ENCODE measurements around the gene COPG2. TPM values are rescaled to one million over a fixed set of nuclear protein-coding genes. Genes with fewer than 3 reads are reported as not detected.

COPG2 gene
- total and polyA plus RNA-seq, 2 of the 8 experiments (the other 6 are each of a cell fraction or from before 2014, with no cell fraction given) = 50.3 to 53.1 TPM

DNA sequence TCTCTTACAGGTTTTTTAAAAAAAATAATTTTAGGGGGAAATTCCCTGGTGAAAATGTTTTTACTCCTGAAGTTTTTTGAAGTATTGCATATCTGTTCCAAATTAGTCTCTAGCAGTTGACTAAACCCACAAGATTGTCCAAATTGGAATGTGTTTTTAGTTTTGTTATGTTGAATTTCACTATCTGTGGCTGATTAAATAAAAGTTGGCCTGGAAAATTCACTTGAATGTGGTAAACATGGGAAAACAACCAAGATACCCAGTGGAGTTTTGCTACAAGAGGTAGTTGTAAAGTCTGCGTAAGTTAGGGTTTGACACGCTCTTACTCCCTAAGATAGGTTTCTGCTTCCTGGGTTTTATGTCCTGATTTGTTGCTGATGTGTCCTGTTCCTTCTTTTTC, 14.5 kb upstream of the COPG2 start:
- peaks cover 0 to 4% of the 10 kb centered on the region in 2 experiments; a peak in 1 of 4 replicates for H3K9me3 ChIP-seq (ENCODE audit: insufficient read depth in 2 of 2, low read depth in 1 of 2, low read length in 1 of 2)
- H2BK15ac ChIP-seq (ENCODE audit: low read length) = no peak overlapping the region
- H2BK20ac ChIP-seq (ENCODE audit: low read length) = no peak overlapping the region
- no peak overlapping the region for H3K18ac ChIP-seq (ENCODE audit: extremely low read depth, low read length)
- H3K23ac ChIP-seq (ENCODE audit: insufficient read length) = no peak overlapping the region
- no peak overlapping the region for H2BK12ac ChIP-seq (ENCODE audit: low read depth, low read length)
- H3K4me3 ChIP-seq (ENCODE audit: extremely low read depth in 1 of 4, insufficient read depth in 2 of 4, low read depth in 3 of 4, low read length in 4 of 4) = no peak overlapping the region
- no peak overlapping the region for H2AK5ac ChIP-seq (ENCODE audit: low read depth, low read length)
- H4K20me1 ChIP-seq (replicated peaks in 1 of 2; ENCODE audit: control insufficient read depth in 1 of 2, insufficient read depth in 2 of 2, low read length in 2 of 2) = no peaks in the 10 kb centered on the region
- H3K56ac ChIP-seq (replicated peaks; ENCODE audit: insufficient read length, low read depth, low read length) = no peak overlapping the region
- no peak overlapping the region for H2AFZ ChIP-seq (ENCODE audit: low read length)
- H4K5ac ChIP-seq (ENCODE audit: insufficient read length, low read depth, low read length) = no peak overlapping the region
- H3K27ac ChIP-seq (ENCODE audit: low read depth, low read length) = no peak overlapping the region
- FAIRE-seq (no peak), DNase-seq (ENCODE audit: low read depth in 1 of 2, low spot score in 2 of 2) (no peak)
- no peaks in the 10 kb centered on the region for H3K79me1 ChIP-seq (ENCODE audit: low read depth, low read length)
- H2BK5ac ChIP-seq (ENCODE audit: low read depth, low read length) = no peak overlapping the region
- H3K23me2 ChIP-seq (ENCODE audit: low read depth, low read length) = no peaks in the 10 kb centered on the region; the same call in 1 of the 2 replicates
- H3K14ac ChIP-seq (ENCODE audit: insufficient read length) = no peak overlapping the region
- no peak overlapping the region for H3K4me2 ChIP-seq (ENCODE audit: insufficient read depth in 1 of 2, low read depth in 2 of 2, low read length in 2 of 2)
- H3K79me2 ChIP-seq (ENCODE audit: control insufficient read depth in 1 of 2, insufficient read depth in 2 of 2, low read length in 2 of 2) = no peaks in the 10 kb centered on the region
- no peak overlapping the region for H4K91ac ChIP-seq (replicated peaks; ENCODE audit: insufficient read length, low read length)
- H3K9ac ChIP-seq (replicated peaks in 1 of 4; ENCODE audit: extremely low read depth in 1 of 4, low read depth in 3 of 4, low read length in 3 of 4) = no peak overlapping the region
- POLR2A ChIA-PET (ENCODE audit: partially characterized antibody) = no interaction called here
- no peak overlapping the region for H3K4ac ChIP-seq (replicated peaks; ENCODE audit: insufficient read length, low read depth, low read length)
- no peaks in the 10 kb centered on the region for H3K27me3 ChIP-seq (replicated peaks in 1 of 4; ENCODE audit: control insufficient read depth in 3 of 4, extremely low read depth in 1 of 4, insufficient read depth in 3 of 4, low read length in 3 of 4)
- no peaks in the 10 kb centered on the region for H3K4me1 ChIP-seq (replicated peaks in 1 of 4; ENCODE audit: control insufficient read depth in 3 of 4, insufficient read depth in 4 of 4, low read length in 3 of 4)
- H3K36me3 ChIP-seq (ENCODE audit: control insufficient read depth in 2 of 4, insufficient read depth in 4 of 4, low read length in 3 of 4) = no peaks in the 10 kb centered on the region
- CTCF ChIA-PET (ENCODE audit: partially characterized antibody) = no interaction called here
- 86% methylated on average over 2 of the region's 2 CpGs; no CpG with 5 or more reads in 1 of the 2 experiments for WGBS, 2 experiments (ENCODE audit: extremely low coverage in 1 of 2, insufficient coverage in 1 of 2, insufficient read length in 1 of 2, insufficient replicate concordance in 2 of 2, low coverage in 1 of 2, low lambda C conversion rate in 2 of 2, missing lambda C conversion rate in 1 of 2)
- H2BK120ac ChIP-seq (replicated peaks; ENCODE audit: low read depth, low read length) = no peak overlapping the region
- no peak overlapping the region for H4K8ac ChIP-seq (ENCODE audit: extremely low read depth, insufficient read depth, low read length)
- TF ChIP-seq SP2 (IDR thresholded peaks at IDR 0.05; ENCODE audit: low read length) (no peak), TBP (IDR thresholded peaks at IDR 0.05; ENCODE audit: low read depth, low read length) (no peak), NRF1 (IDR thresholded peaks at IDR 0.05; ENCODE audit: low read depth, low read length) (no peak), TAF1 (IDR thresholded peaks at IDR 0.05; ENCODE audit: low read depth, low read length) (no peak), JUND (IDR thresholded peaks at IDR 0.05; ENCODE audit: low read length) (no peak), SP1 (IDR thresholded peaks at IDR 0.05; ENCODE audit: low read depth, low read length) (no peak), SIN3A (conservative IDR thresholded peaks at IDR 0.05 in 1 of 2, IDR thresholded peaks at IDR 0.05 in 1 of 2; ENCODE audit: low read depth in 1 of 2, low read length in 2 of 2) (no peak), CBX5 (IDR thresholded peaks at IDR 0.05; ENCODE audit: low read depth, low read length) (no peak), KDM1A (IDR thresholded peaks at IDR 0.05; ENCODE audit: borderline replicate concordance, low read length) (no peak), ZNF274 (IDR thresholded peaks at IDR 0.05; ENCODE audit: borderline replicate concordance, extremely low read depth, low read length) (no peak)
- TF ChIP-seq, protein P1, sequence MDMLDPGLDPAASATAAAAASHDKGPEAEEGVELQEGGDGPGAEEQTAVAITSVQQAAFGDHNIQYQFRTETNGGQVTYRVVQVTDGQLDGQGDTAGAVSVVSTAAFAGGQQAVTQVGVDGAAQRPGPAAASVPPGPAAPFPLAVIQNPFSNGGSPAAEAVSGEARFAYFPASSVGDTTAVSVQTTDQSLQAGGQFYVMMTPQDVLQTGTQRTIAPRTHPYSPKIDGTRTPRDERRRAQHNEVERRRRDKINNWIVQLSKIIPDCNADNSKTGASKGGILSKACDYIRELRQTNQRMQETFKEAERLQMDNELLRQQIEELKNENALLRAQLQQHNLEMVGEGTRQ (IDR thresholded peaks at IDR 0.05; ENCODE audit: low read length) = no peak
- TF ChIP-seq, protein P2, sequence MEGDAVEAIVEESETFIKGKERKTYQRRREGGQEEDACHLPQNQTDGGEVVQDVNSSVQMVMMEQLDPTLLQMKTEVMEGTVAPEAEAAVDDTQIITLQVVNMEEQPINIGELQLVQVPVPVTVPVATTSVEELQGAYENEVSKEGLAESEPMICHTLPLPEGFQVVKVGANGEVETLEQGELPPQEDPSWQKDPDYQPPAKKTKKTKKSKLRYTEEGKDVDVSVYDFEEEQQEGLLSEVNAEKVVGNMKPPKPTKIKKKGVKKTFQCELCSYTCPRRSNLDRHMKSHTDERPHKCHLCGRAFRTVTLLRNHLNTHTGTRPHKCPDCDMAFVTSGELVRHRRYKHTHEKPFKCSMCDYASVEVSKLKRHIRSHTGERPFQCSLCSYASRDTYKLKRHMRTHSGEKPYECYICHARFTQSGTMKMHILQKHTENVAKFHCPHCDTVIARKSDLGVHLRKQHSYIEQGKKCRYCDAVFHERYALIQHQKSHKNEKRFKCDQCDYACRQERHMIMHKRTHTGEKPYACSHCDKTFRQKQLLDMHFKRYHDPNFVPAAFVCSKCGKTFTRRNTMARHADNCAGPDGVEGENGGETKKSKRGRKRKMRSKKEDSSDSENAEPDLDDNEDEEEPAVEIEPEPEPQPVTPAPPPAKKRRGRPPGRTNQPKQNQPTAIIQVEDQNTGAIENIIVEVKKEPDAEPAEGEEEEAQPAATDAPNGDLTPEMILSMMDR (IDR thresholded peaks at IDR 0.05; ENCODE audit: control extremely low read depth in 1 of 3, insufficient read depth in 1 of 3, low read depth in 1 of 3, low read length in 3 of 3) = no peak

Measured in H1 (cell line).